GM19438 (cell line): ENCODE measurements around the gene RRP1B.
"Not testable (repeated sequence)": the region's sequence is repeated elsewhere in the genome, so short reads cannot be mapped to it uniquely, and the experiment has no call there.

Source experiments
- ATAC-seq: cut with Tn5 transposase; IDR thresholded peaks from one replicate; pipeline ENCODE4 v1.9.1; 2021; ENCODE audit warnings: low read depth; ENCODE audit not compliant: unreplicated experiment

RRP1B gene

GRCh38 chr21:43667191-43667904 lies 8.0 kb downstream of the RRP1B start:
- ATAC-seq = no peak

GRCh38 chr21:43669828-43670605 lies 10.7 kb downstream of the RRP1B start:
- no peak for ATAC-seq

GRCh38 chr21:43675871-43676270 lies 16.5 kb downstream of the RRP1B start:
- ATAC-seq = no peak

- no peak for ATAC-seq
Observed at GRCh38 chr21:43676391-43676790, 17.0 kb downstream of the RRP1B start.

GRCh38 chr21:43679951-43680350 lies 20.6 kb downstream of the RRP1B start:
- ATAC-seq = no peak

- not testable (repeated sequence) for ATAC-seq
Observed at GRCh38 chr21:43680421-43680820, 21.1 kb downstream of the RRP1B start.

- no peak for ATAC-seq
Observed at GRCh38 chr21:43681650-43682049, 22.3 kb downstream of the RRP1B start.

- ATAC-seq = no peak
Observed at GRCh38 chr21:43684424-43684823, 25.1 kb downstream of the RRP1B start.

GRCh38 chr21:43686811-43687565 lies 27.6 kb downstream of the RRP1B start:
- no peak for ATAC-seq

GRCh38 chr21:43687566-43688399 lies 28.4 kb downstream of the RRP1B start:
- no peak for ATAC-seq

GRCh38 chr21:43688906-43689305 lies 29.5 kb downstream of the RRP1B start:
- ATAC-seq = no peak

GRCh38 chr21:43689556-43690337 lies 30.4 kb downstream of the RRP1B start:
- ATAC-seq = no peak

- no peak for ATAC-seq
Observed at GRCh38 chr21:43690346-43690745, 31.0 kb downstream of the RRP1B start.

- no peak for ATAC-seq
Observed at GRCh38 chr21:43691086-43691795, 31.9 kb downstream of the RRP1B start.

GRCh38 chr21:43691801-43692200 lies 32.4 kb downstream of the RRP1B start:
- ATAC-seq = no peak

- no peak for ATAC-seq
Observed at GRCh38 chr21:43692949-43693348, 33.6 kb downstream of the RRP1B start.

GRCh38 chr21:43693981-43694380 lies 34.6 kb downstream of the RRP1B start:
- no peak for ATAC-seq

- ATAC-seq = no peak
Observed at GRCh38 chr21:43694437-43695079, 35.2 kb downstream of the RRP1B start.

- ATAC-seq = no peak
Observed at GRCh38 chr21:43696214-43696613, 36.9 kb downstream of the RRP1B start.
